ENCODE results near the gene GSC. TPM values are rescaled to one million over a fixed set of nuclear protein-coding genes. Genes with fewer than 3 reads are reported as not detected.
"Not testable (repeated sequence)": the region's sequence is repeated elsewhere in the genome, so short reads cannot be mapped to it uniquely, and the experiment has no call there.

GSC gene
- polyA plus RNA-seq, 3 donors: not detected

- DNase-seq (ENCODE audit: low read depth in 3 of 3, low spot score in 2 of 3): no peak
These were observed 22.2 kb downstream of the GSC start for GRCh38 chr14:94747739-94748138.

- not testable (repeated sequence) for DNase-seq (ENCODE audit: low read depth in 3 of 3, low spot score in 2 of 3)
These were observed 22.8 kb downstream of the GSC start for GRCh38 chr14:94747153-94747552.

GRCh38 chr14:94746131-94746530, 23.8 kb downstream of the GSC start:
- DNase-seq (ENCODE audit: low read depth in 3 of 3, low spot score in 2 of 3): no peak

GRCh38 chr14:94738751-94739150, 31.2 kb downstream of the GSC start:
- no peak for DNase-seq (ENCODE audit: low read depth in 3 of 3, low spot score in 2 of 3)

GRCh38 chr14:94738097-94738496, 31.8 kb downstream of the GSC start:
- no peak for DNase-seq (ENCODE audit: low read depth in 3 of 3, low spot score in 2 of 3)

GRCh38 chr14:94728950-94729349, 41.0 kb downstream of the GSC start:
- DNase-seq (ENCODE audit: low read depth in 3 of 3, low spot score in 2 of 3): no peak

GRCh38 chr14:94728440-94728839, 41.5 kb downstream of the GSC start:
- DNase-seq (ENCODE audit: low read depth in 3 of 3, low spot score in 2 of 3): not testable (repeated sequence)

GRCh38 chr14:94726649-94727048, 43.3 kb downstream of the GSC start:
- not testable (repeated sequence) for DNase-seq (ENCODE audit: low read depth in 3 of 3, low spot score in 2 of 3)

- DNase-seq (ENCODE audit: low read depth in 3 of 3, low spot score in 2 of 3): no peak
These were observed 44.9 kb downstream of the GSC start for GRCh38 chr14:94724993-94725392.

GRCh38 chr14:94722397-94722796, 47.5 kb downstream of the GSC start:
- no peak for DNase-seq (ENCODE audit: low read depth in 3 of 3, low spot score in 2 of 3)

Other genes starting within 250 kb of the GSC start
- gene SERPINA4, start 208.7 kb downstream of the GSC start, polyA plus RNA-seq (ENCODE audit: insufficient read length in 3 of 3): 1 to 10 TPM in 2 of 3 donors, under 1 TPM in 1; 1.00 to 1.6 (median 1.5) TPM
- gene SERPINA5, start 188.7 kb downstream of the GSC start, polyA plus RNA-seq (ENCODE audit: insufficient read length in 3 of 3): 10 to 100 TPM; 13.2 to 15.2 (median 13.3) TPM
- gene SERPINA3, start 157.7 kb downstream of the GSC start, polyA plus RNA-seq (ENCODE audit: insufficient read length in 3 of 3): under 1 TPM; 0.14 to 0.40 (median 0.19) TPM

All from right renal cortex interstitium (tissue), 3 donors.